ENCODE results near the gene CDC42EP3.

DNA sequence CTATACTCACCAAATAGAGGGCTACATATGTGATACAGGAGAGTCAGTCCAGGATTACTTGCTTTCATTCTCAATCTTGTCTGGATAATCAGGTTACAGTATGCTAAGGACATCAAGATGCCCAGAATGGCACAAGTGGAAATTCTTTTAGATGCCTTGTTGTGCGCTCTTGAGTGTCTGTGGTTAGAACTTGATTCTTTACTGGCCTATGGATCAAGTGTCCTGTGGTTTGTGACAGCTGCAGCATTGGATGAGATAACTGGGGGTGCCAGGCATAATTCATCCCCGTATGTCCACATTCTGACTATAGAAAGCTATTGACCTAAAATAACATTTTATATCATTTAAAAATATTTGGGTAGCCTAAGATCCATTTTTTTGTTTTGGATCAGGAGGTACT, 40.1 kb downstream of the CDC42EP3 start:
- TF ChIP-seq, protein P1, sequence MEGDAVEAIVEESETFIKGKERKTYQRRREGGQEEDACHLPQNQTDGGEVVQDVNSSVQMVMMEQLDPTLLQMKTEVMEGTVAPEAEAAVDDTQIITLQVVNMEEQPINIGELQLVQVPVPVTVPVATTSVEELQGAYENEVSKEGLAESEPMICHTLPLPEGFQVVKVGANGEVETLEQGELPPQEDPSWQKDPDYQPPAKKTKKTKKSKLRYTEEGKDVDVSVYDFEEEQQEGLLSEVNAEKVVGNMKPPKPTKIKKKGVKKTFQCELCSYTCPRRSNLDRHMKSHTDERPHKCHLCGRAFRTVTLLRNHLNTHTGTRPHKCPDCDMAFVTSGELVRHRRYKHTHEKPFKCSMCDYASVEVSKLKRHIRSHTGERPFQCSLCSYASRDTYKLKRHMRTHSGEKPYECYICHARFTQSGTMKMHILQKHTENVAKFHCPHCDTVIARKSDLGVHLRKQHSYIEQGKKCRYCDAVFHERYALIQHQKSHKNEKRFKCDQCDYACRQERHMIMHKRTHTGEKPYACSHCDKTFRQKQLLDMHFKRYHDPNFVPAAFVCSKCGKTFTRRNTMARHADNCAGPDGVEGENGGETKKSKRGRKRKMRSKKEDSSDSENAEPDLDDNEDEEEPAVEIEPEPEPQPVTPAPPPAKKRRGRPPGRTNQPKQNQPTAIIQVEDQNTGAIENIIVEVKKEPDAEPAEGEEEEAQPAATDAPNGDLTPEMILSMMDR (IDR thresholded peaks at IDR 0.05) = no peak
- no peak for TF ChIP-seq POLR2A (IDR thresholded peaks at IDR 0.05)
- no peak for TF ChIP-seq EP300 (IDR thresholded peaks at IDR 0.05)
